HG03159 (cell line): Measurements from ENCODE around the gene MKRN2.

Experiments
- ATAC-seq: cut with Tn5 transposase; IDR thresholded peaks from one replicate; pipeline ENCODE4 v1.9.1; 2021; ENCODE audit warnings: mild to moderate bottlenecking, moderate library complexity; ENCODE audit not compliant: unreplicated experiment

MKRN2 gene

GRCh38 chr3:12585181-12585580 is 28.3 kb downstream of the MKRN2 start:
- no peak for ATAC-seq

- ATAC-seq, result no peak
These were observed 29.1 kb downstream of the MKRN2 start for GRCh38 chr3:12585970-12586369.

GRCh38 chr3:12586403-12586802 is 29.5 kb downstream of the MKRN2 start:
- no peak for ATAC-seq

GRCh38 chr3:12588039-12589009 is 31.4 kb downstream of the MKRN2 start:
- ATAC-seq, result no peak

GRCh38 chr3:12590096-12590495 is 33.2 kb downstream of the MKRN2 start:
- ATAC-seq, result no peak

- no peak for ATAC-seq
These were observed 34.6 kb downstream of the MKRN2 start for GRCh38 chr3:12591456-12591855.

GRCh38 chr3:12591997-12592715 is 35.3 kb downstream of the MKRN2 start:
- no peak for ATAC-seq

- no peak for ATAC-seq
These were observed 36.6 kb downstream of the MKRN2 start for GRCh38 chr3:12593473-12593872.

GRCh38 chr3:12598890-12599289 is 42.0 kb downstream of the MKRN2 start:
- ATAC-seq, result no peak

GRCh38 chr3:12601072-12601471 is 44.2 kb downstream of the MKRN2 start:
- no peak for ATAC-seq

- ATAC-seq, result no peak
These were observed 47.1 kb downstream of the MKRN2 start for GRCh38 chr3:12603969-12604368.

GRCh38 chr3:12608376-12608775 is 51.5 kb downstream of the MKRN2 start:
- no peak for ATAC-seq

- ATAC-seq, result no peak
These were observed 54.2 kb downstream of the MKRN2 start for GRCh38 chr3:12611117-12611516.

- ATAC-seq, result no peak
These were observed 55.8 kb downstream of the MKRN2 start for GRCh38 chr3:12612514-12613226.

GRCh38 chr3:12613250-12613649 is 56.4 kb downstream of the MKRN2 start:
- no peak for ATAC-seq

- no peak for ATAC-seq
These were observed 58.4 kb downstream of the MKRN2 start for GRCh38 chr3:12615266-12615665.

GRCh38 chr3:12618426-12618825 is 61.5 kb downstream of the MKRN2 start:
- ATAC-seq, result no peak

GRCh38 chr3:12620305-12620704 is 63.4 kb downstream of the MKRN2 start:
- ATAC-seq, result no peak

GRCh38 chr3:12620729-12621128 is 63.8 kb downstream of the MKRN2 start:
- no peak for ATAC-seq

- ATAC-seq, result no peak
These were observed 65.4 kb downstream of the MKRN2 start for GRCh38 chr3:12622335-12622734.

GRCh38 chr3:12624056-12624455 is 67.2 kb downstream of the MKRN2 start:
- no peak for ATAC-seq
